Trophoblast cell (in vitro differentiated cells and primary cell): ENCODE measurements around the gene GEMIN8.
A peak's percentile ranks its signal among the peaks of the same experiment; 100 is the strongest.

Experiments
- DNase-seq, 2 donors: peaks; one replicate each; pipeline ENCODE4 v3.0.0-alpha.2; 2016
- H2AFZ ChIP-seq: 2 replicates; pipeline ENCODE4 v1.6.1; 2013; ENCODE audit warnings: low read length, moderate library complexity, mild to moderate bottlenecking; ENCODE audit not compliant: insufficient read depth, poor library complexity
- H2AK5ac ChIP-seq: 2 replicates; pipeline ENCODE4 v1.6.1; 2013; ENCODE audit warnings: mild to moderate bottlenecking, low read length
- H2BK120ac ChIP-seq: 2 replicates; pipeline ENCODE4 v1.6.1; 2013; ENCODE audit warnings: low read length, mild to moderate bottlenecking, moderate library complexity; ENCODE audit not compliant: insufficient read depth, poor library complexity
- H2BK12ac ChIP-seq: 2 replicates; pipeline ENCODE4 v1.6.1; 2013; ENCODE audit warnings: mild to moderate bottlenecking, low read length, moderate library complexity
- H2BK5ac ChIP-seq: 2 replicates; pipeline ENCODE4 v1.6.1; 2013; ENCODE audit warnings: low read length, low read depth, moderate library complexity, mild to moderate bottlenecking; ENCODE audit not compliant: poor library complexity
- H3K14ac ChIP-seq: 2 replicates; pipeline ENCODE4 v1.6.1; 2013; ENCODE audit warnings: mild to moderate bottlenecking, low read length
- H3K18ac ChIP-seq: 2 replicates; pipeline ENCODE4 v1.6.1; 2013; ENCODE audit warnings: mild to moderate bottlenecking, low read length
- H3K23ac ChIP-seq: 2 replicates; pipeline ENCODE4 v1.6.1; 2013; ENCODE audit warnings: low read length
- H3K27ac ChIP-seq: 2 replicates; pipeline ENCODE4 v1.5.1; 2013; ENCODE audit warnings: low read depth, mild to moderate bottlenecking, inconsistent platforms, low read length, moderate library complexity
- H3K27me3 ChIP-seq: 2 replicates; pipeline ENCODE4 v1.6.1; 2013; ENCODE audit warnings: inconsistent platforms, mild to moderate bottlenecking, low read length, moderate library complexity; ENCODE audit not compliant: insufficient read depth
- H3K36me3 ChIP-seq, 2 experiments: 1 replicate in 1 of 2; 2 replicates in 1 of 2; pipeline ENCODE4 v1.6.1; 2013; ENCODE audit warnings: low read length in 2 of 2, mild to moderate bottlenecking in 2 of 2, moderate library complexity in 1 of 2; ENCODE audit not compliant: insufficient read depth in 2 of 2, control insufficient read depth in 1 of 2
- H3K4ac ChIP-seq: 2 replicates; pipeline ENCODE4 v1.6.1; 2013; ENCODE audit warnings: low read depth, mild to moderate bottlenecking, low read length, moderate library complexity
- H3K4me1 ChIP-seq, 2 experiments: 1 replicate in 1 of 2; 2 replicates in 1 of 2; pipeline ENCODE4 v1.6.1; 2013; ENCODE audit warnings: low read length in 2 of 2, mild to moderate bottlenecking in 2 of 2, moderate library complexity in 1 of 2; ENCODE audit not compliant: insufficient read depth in 2 of 2, control insufficient read depth in 1 of 2
- H3K4me2 ChIP-seq: 2 replicates; pipeline ENCODE4 v1.6.1; 2013; ENCODE audit warnings: inconsistent platforms, mild to moderate bottlenecking, low read length, moderate library complexity
- H3K4me3 ChIP-seq: 2 replicates; pipeline ENCODE4 v1.5.1; 2013; ENCODE audit warnings: mild to moderate bottlenecking, low read depth, low read length, inconsistent platforms
- H3K79me1 ChIP-seq: one replicate; pipeline ENCODE4 v1.6.1; 2013; ENCODE audit warnings: low read length
- H3K79me2 ChIP-seq: 2 replicates; pipeline ENCODE4 v1.6.1; 2013; ENCODE audit warnings: low read length, mild to moderate bottlenecking; ENCODE audit not compliant: control insufficient read depth, insufficient read depth, poor library complexity
- H3K9ac ChIP-seq: 2 replicates; pipeline ENCODE4 v1.6.1; 2013; ENCODE audit warnings: mild to moderate bottlenecking, low read length
- H3K9me3 ChIP-seq: 2 replicates; pipeline ENCODE4 v1.6.1; 2013; ENCODE audit warnings: low read depth, mild to moderate bottlenecking, control low read depth, inconsistent platforms, low read length; ENCODE audit not compliant: insufficient read depth
- H4K12ac ChIP-seq: 2 replicates; pipeline ENCODE4 v1.6.1; 2013; ENCODE audit warnings: low read depth, mild to moderate bottlenecking, low read length, moderate library complexity
- H4K8ac ChIP-seq: 2 replicates; pipeline ENCODE4 v1.6.1; 2013; ENCODE audit warnings: low read depth, mild to moderate bottlenecking, low read length, moderate library complexity
- H4K91ac ChIP-seq: one replicate; pipeline ENCODE4 v1.6.1; 2013; ENCODE audit warnings: low read depth, mild to moderate bottlenecking, low read length, moderate library complexity
- WGBS: extraction: QIAGEN DNeasy Blood & Tissue Kit; methylation state at CpG from one replicate; pipeline ENCODE4 v1.1.7; 2013; ENCODE audit warnings: missing lambda C conversion rate; ENCODE audit not compliant: insufficient read length, insufficient coverage; ENCODE audit errors: extremely low coverage; 5-methylcytosine and 5-hydroxymethylcytosine counted together

Gene GEMIN8

DNA sequence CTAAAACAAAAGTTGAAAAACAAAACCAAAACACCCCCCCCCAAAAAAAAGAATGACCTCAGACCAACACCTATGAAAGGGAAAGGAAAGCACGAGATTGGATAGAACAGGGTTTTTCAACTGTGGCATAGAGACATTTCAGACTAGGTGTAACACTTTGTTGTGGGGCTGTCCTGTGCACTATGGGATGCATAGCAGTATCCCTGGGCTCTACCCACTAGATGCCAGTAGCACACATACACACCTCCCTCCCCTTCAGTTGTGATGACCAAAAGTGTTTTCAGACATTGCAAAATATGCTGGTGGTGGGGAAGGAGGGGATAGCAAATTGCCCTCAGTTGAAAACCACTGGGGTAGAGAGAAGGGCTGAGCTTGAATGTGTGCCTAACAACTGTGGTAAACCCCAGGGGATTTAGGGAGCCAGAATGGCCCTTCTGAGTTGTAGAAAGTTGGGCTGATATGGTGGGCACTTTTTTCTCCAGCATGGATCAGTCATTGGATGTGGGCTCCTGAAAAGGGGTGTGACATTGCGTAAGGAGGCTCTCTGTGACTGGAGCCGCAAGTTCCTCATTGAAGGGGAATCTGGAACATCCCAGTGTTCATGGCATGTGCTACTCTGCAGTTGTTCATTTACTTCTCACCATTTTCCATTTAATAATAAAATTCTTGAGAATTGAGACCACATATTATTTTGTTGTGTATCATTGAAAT, 8.8 kb upstream of the GEMIN8 start:
- H3K4ac ChIP-seq: no peak overlapping the region
- H2BK120ac ChIP-seq: no peak overlapping the region
- no peak overlapping the region for H4K12ac ChIP-seq
- no peaks in the 10 kb centered on the region for H3K9me3 ChIP-seq
- WGBS: no CpG with 5 or more reads among the region's 3 CpGs
- H3K79me2 ChIP-seq: no peaks in the 10 kb centered on the region
- no peaks in the 10 kb centered on the region for H3K79me1 ChIP-seq
- no peak overlapping the region for H3K18ac ChIP-seq
- H4K91ac ChIP-seq: no peak overlapping the region
- no peak overlapping the region for H2AK5ac ChIP-seq
- H2BK5ac ChIP-seq: no peak overlapping the region
- H4K8ac ChIP-seq: no peak overlapping the region
- H3K23ac ChIP-seq: no peak overlapping the region
- H3K36me3 ChIP-seq: no peaks in the 10 kb centered on the region
- no peak overlapping the region for H2AFZ ChIP-seq
- H3K14ac ChIP-seq: no peak overlapping the region
- no peak overlapping the region for H3K4me3 ChIP-seq
- H3K4me1 ChIP-seq: no peaks in the 10 kb centered on the region
- DNase-seq: peak in 1 of 2 donors; percentile 1
- H3K27ac ChIP-seq: no peak overlapping the region
- H3K9ac ChIP-seq: no peak overlapping the region
- H3K27me3 ChIP-seq: no peaks in the 10 kb centered on the region
- H3K4me2 ChIP-seq: no peak overlapping the region
- no peak overlapping the region for H2BK12ac ChIP-seq

DNA sequence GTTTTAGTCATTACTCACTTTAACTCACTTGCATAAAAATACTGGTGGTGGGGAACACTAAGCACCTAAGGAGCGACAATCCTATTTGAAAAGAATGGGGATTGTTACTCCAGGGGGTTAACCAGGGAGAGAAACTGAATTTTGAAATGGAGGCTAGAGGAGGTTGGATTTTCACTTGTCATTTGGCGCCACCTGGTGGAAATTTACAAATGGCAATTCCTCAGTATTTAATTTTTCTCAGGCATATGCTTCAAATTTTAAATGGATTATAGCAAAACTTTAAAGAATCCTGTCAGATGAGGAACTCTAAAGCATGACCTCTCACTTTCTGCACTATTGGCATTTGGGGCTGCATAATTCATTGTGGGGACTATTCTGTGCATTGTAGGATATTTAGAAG, 2.7 kb upstream of the GEMIN8 start:
- Histone ChIP-seq H3K79me2 (no peaks in the 10 kb centered on the region), H2BK120ac (no peak overlapping the region), H2BK5ac (no peak overlapping the region), H3K9ac (no peak overlapping the region), H3K9me3 (no peaks in the 10 kb centered on the region), H3K4me3 (no peak overlapping the region), H3K14ac (no peak overlapping the region), H3K79me1 (peaks cover 6% of the 10 kb centered on the region), H3K27ac (no peak overlapping the region), H3K18ac (no peak overlapping the region), H3K4me1 (no peaks in the 10 kb centered on the region), H3K27me3 (no peaks in the 10 kb centered on the region), H2BK12ac (no peak overlapping the region), H2AK5ac (no peak overlapping the region), H4K12ac (no peak overlapping the region), H3K23ac (no peak overlapping the region), H4K91ac (no peak overlapping the region), H3K4me2 (no peak overlapping the region), H2AFZ (no peak overlapping the region), H3K4ac (no peak overlapping the region), H4K8ac (no peak overlapping the region), H3K36me3 (no peaks in the 10 kb centered on the region)
- WGBS: no CpG with 5 or more reads among the region's 2 CpGs
- DNase-seq: peak; percentile 17 to 76

DNA sequence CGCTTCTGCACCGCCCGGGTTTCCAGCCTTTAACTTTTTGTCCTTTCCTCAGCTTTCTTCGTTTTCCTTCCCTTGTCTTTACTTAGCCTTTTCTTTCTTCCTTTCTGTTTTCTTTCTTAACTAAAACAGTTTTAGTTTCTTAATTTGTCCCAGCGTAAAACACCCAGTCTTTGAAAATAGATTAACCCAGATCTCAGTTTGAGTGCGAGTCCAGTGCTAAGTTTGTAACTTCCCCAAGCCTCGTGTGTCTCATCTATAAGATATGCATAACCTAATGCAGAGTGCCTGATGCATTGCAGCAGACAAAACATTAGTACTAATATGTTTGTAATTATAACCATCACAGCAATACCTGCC, 460 bp upstream of the GEMIN8 start:
- H3K14ac ChIP-seq: peak overlapping the region; percentile 60
- no peak overlapping the region for H3K23ac ChIP-seq
- H4K91ac ChIP-seq: peak overlapping the region; percentile 61
- H2BK120ac ChIP-seq: no peak overlapping the region
- H2BK12ac ChIP-seq: no peak overlapping the region
- WGBS: no CpG with 5 or more reads among the region's 7 CpGs
- peak overlapping the region; percentile 64 for H4K12ac ChIP-seq
- H2AFZ ChIP-seq: peak overlapping the region; percentile 35
- H3K27ac ChIP-seq: peak overlapping the region; percentile 70
- H3K4me1 ChIP-seq: no peaks in the 10 kb centered on the region
- peak overlapping the region; percentile 68 for H2BK5ac ChIP-seq
- H3K4me3 ChIP-seq: peak overlapping the region; percentile 77
- no peaks in the 10 kb centered on the region for H3K36me3 ChIP-seq
- no peak overlapping the region for H3K18ac ChIP-seq
- DNase-seq: peak in 1 of 2 donors; percentile 42
- H3K79me1 ChIP-seq: peaks cover 6% of the 10 kb centered on the region
- no peak overlapping the region for H2AK5ac ChIP-seq
- no peaks in the 10 kb centered on the region for H3K27me3 ChIP-seq
- peak overlapping the region; percentile 83 for H4K8ac ChIP-seq
- peak overlapping the region; percentile 75 for H3K9ac ChIP-seq
- H3K79me2 ChIP-seq: no peaks in the 10 kb centered on the region
- no peaks in the 10 kb centered on the region for H3K9me3 ChIP-seq
- peak overlapping the region; percentile 73 for H3K4me2 ChIP-seq
- peak overlapping the region; percentile 14 for H3K4ac ChIP-seq

DNA sequence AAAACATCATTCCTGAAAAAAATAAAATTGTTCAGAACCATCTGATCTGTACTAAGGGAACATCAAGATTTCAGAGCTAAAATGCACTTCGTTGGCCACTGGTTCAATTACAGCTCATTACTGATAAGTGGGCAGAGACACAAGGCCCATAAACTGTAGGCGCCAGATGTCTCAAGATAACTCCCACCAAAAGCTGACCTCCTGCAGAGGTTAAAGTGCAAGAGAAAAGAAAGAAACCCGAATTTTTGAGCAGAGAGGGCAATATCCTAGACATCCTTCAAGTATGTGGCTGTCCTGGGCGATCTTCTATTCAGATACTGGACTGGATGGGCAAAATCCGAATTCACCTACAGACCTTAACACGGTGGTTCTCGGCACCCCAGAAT, 660 bp downstream of the GEMIN8 start:
- peak overlapping the region; percentile 62 for H4K12ac ChIP-seq
- H3K79me2 ChIP-seq: no peaks in the 10 kb centered on the region
- H4K8ac ChIP-seq: peak overlapping the region; percentile 79
- peak in 1 of 2 donors; percentile 1 for DNase-seq
- H3K9ac ChIP-seq: peak overlapping the region; percentile 76
- no peak overlapping the region for H2BK120ac ChIP-seq
- no peak overlapping the region for H3K23ac ChIP-seq
- no peak overlapping the region for H2AK5ac ChIP-seq
- H3K9me3 ChIP-seq: no peaks in the 10 kb centered on the region
- H3K4ac ChIP-seq: peak overlapping the region; percentile 46
- H3K4me3 ChIP-seq: peak overlapping the region; percentile 81
- peak overlapping the region; percentile 61 for H4K91ac ChIP-seq
- H2BK5ac ChIP-seq: peak overlapping the region; percentile 12
- peak overlapping the region; percentile 10 for H2AFZ ChIP-seq
- H3K4me1 ChIP-seq: no peaks in the 10 kb centered on the region
- H3K27ac ChIP-seq: peak overlapping the region; percentile 70
- no peak overlapping the region for H2BK12ac ChIP-seq
- H3K4me2 ChIP-seq: peak overlapping the region; percentile 73
- H3K18ac ChIP-seq: peak overlapping the region; percentile 30
- WGBS: no CpG with 5 or more reads among the region's 7 CpGs
- H3K36me3 ChIP-seq: no peaks in the 10 kb centered on the region
- H3K14ac ChIP-seq: peak overlapping the region; percentile 56
- H3K27me3 ChIP-seq: no peaks in the 10 kb centered on the region
- H3K79me1 ChIP-seq: peaks cover 6% of the 10 kb centered on the region
